CD4-positive, CD25-positive, alpha-beta regulatory T cell (primary cell): Measurements from ENCODE around the gene DSCAM. TPM values are rescaled to one million over a fixed set of nuclear protein-coding genes. Genes with fewer than 3 reads are reported as not detected.

Source experiments
- ATAC-seq, 2 donors: fragments of 150-1000 bp; cut with Tn5 transposase; one replicate each; pipeline ENCODE4 v1.10.0; 2021; ENCODE audit warnings: low read depth in 2 of 2, moderate number of reproducible peaks in 2 of 2, moderate library complexity in 1 of 2
- DNase-seq, 3 donors: peaks; one replicate each; pipeline versions ENCODE4 v3.0.0 to v3.0.0-alpha.2; 2012 to 2022; ENCODE audit warnings: mixed read lengths in 1 of 3
- H3K27ac ChIP-seq: one replicate; pipeline ENCODE4 v1.7.0; 2013; ENCODE audit warnings: mild to moderate bottlenecking, low read length; ENCODE audit not compliant: insufficient read depth, poor library complexity, severe bottlenecking
- H3K27me3 ChIP-seq: one replicate; pipeline ENCODE4 v1.7.0; 2013; ENCODE audit warnings: low read length; ENCODE audit not compliant: control insufficient read depth, insufficient read depth
- H3K36me3 ChIP-seq: one replicate; pipeline ENCODE4 v1.7.0; 2013; ENCODE audit warnings: mild to moderate bottlenecking, low read length, moderate library complexity; ENCODE audit not compliant: control insufficient read depth, insufficient read depth
- H3K4me1 ChIP-seq: 2 replicates; pipeline ENCODE4 v1.7.0; 2013; ENCODE audit warnings: mild to moderate bottlenecking, low read length; ENCODE audit not compliant: insufficient read depth, control insufficient read depth, poor library complexity, severe bottlenecking
- H3K4me3 ChIP-seq: one replicate; pipeline ENCODE4 v1.7.0; 2013; ENCODE audit warnings: low read depth, mild to moderate bottlenecking, low read length, moderate library complexity
- H3K9me3 ChIP-seq, 2 experiments: 1 replicate in 1 of 2; 2 replicates in 1 of 2; pipeline ENCODE4 v1.7.0; 2013; ENCODE audit warnings: low read length in 2 of 2, mild to moderate bottlenecking in 1 of 2, moderate library complexity in 1 of 2; ENCODE audit not compliant: control insufficient read depth in 2 of 2
- H3K27ac Mint-ChIP-seq, 3 donors: one replicate each; pipeline ENCODE4 v1.8.0; 2020 to 2022; ENCODE audit warnings: mild to moderate bottlenecking in 3 of 3, mixed read lengths in 3 of 3, moderate library complexity in 2 of 3
- H3K27me3 Mint-ChIP-seq: one replicate; pipeline ENCODE4 v1.8.0; 2022; ENCODE audit warnings: mild to moderate bottlenecking, mixed read lengths
- H3K36me3 Mint-ChIP-seq: one replicate; pipeline ENCODE4 v1.8.0; 2020; ENCODE audit warnings: mixed read lengths
- H3K4me1 Mint-ChIP-seq, 4 donors: one replicate each; pipeline ENCODE4 v1.8.0; 2020 to 2022; ENCODE audit warnings: mixed read lengths in 4 of 4, mild to moderate bottlenecking in 1 of 4
- H3K4me3 Mint-ChIP-seq, 4 donors: one replicate each; pipeline ENCODE4 v1.8.0; 2020 to 2022; ENCODE audit warnings: mild to moderate bottlenecking in 4 of 4, mixed read lengths in 4 of 4, moderate library complexity in 3 of 4
- H3K9me3 Mint-ChIP-seq, 7 donors: one replicate each; pipeline ENCODE4 v1.8.0; 2020 to 2022; ENCODE audit warnings: mixed read lengths in 7 of 7, mild to moderate bottlenecking in 3 of 7, moderate library complexity in 2 of 7
- polyA plus RNA-seq, 4 donors: library from polyadenylated mRNA; unstranded; fragments of 300-500 nt; fragmentation: Illumina TruSeq; gene quantifications; one replicate each; pipeline ENCODE4 v1.2.3, GENCODE V29; 2021
- total RNA-seq: library from RNA; stranded (reverse); gene quantifications from one replicate; pipeline ENCODE4 v1.2.3, GENCODE V29; 2022

DSCAM gene
- total and polyA plus RNA-seq, 5 donors from 2014 or later: not detected

GRCh38 chr21:40139636-40140035 lies 707.3 kb downstream of the DSCAM start:
- Mint-ChIP-seq H3K9me3 (peaks cover 0 to 2% (median 0%) of the 10 kb centered on the region in 7 donors), H3K27me3 (no peaks in the 10 kb centered on the region), H3K27ac (no peak overlapping the region), H3K4me3 (no peak overlapping the region), H3K36me3 (no peaks in the 10 kb centered on the region), H3K4me1 (no peaks in the 10 kb centered on the region)
- Histone ChIP-seq H3K27me3 (no peaks in the 10 kb centered on the region), H3K4me1 (no peaks in the 10 kb centered on the region), H3K27ac (no peak overlapping the region), H3K36me3 (no peaks in the 10 kb centered on the region), H3K4me3 (no peak overlapping the region), H3K9me3 (no peaks in the 10 kb centered on the region)
- no peak for ATAC-seq
- DNase-seq: no peak

GRCh38 chr21:40136571-40136970 lies 710.4 kb downstream of the DSCAM start:
- H3K27ac Mint-ChIP-seq: no peak overlapping the region
- no peaks in the 10 kb centered on the region for H3K4me1 ChIP-seq
- no peaks in the 10 kb centered on the region for H3K4me1 Mint-ChIP-seq
- no peaks in the 10 kb centered on the region for H3K36me3 Mint-ChIP-seq
- no peak overlapping the region for H3K4me3 ChIP-seq
- DNase-seq (no peak), ATAC-seq (no peak)
- H3K36me3 ChIP-seq: no peaks in the 10 kb centered on the region
- no peaks in the 10 kb centered on the region for H3K27me3 ChIP-seq
- H3K4me3 Mint-ChIP-seq: no peak overlapping the region
- H3K27ac ChIP-seq: no peak overlapping the region
- peaks cover 0 to 4% (median under 1%) of the 10 kb centered on the region in 7 donors for H3K9me3 Mint-ChIP-seq
- no peaks in the 10 kb centered on the region for H3K9me3 ChIP-seq
- H3K27me3 Mint-ChIP-seq: no peaks in the 10 kb centered on the region

- Mint-ChIP-seq H3K36me3 (no peaks in the 10 kb centered on the region), H3K4me3 (no peak overlapping the region), H3K4me1 (no peaks in the 10 kb centered on the region), H3K27me3 (no peaks in the 10 kb centered on the region), H3K9me3 (peaks cover 0 to 4% (median 1%) of the 10 kb centered on the region in 7 donors), H3K27ac (no peak overlapping the region)
- Histone ChIP-seq H3K4me3 (no peak overlapping the region), H3K36me3 (no peaks in the 10 kb centered on the region), H3K9me3 (no peaks in the 10 kb centered on the region), H3K27me3 (no peaks in the 10 kb centered on the region), H3K4me1 (no peaks in the 10 kb centered on the region), H3K27ac (no peak overlapping the region)
- DNase-seq: no peak
- no peak for ATAC-seq
These were observed 712.0 kb downstream of the DSCAM start for GRCh38 chr21:40134731-40135492.

GRCh38 chr21:40130476-40130875 lies 716.5 kb downstream of the DSCAM start:
- Histone ChIP-seq H3K4me1 (no peaks in the 10 kb centered on the region), H3K27ac (no peak overlapping the region), H3K36me3 (no peaks in the 10 kb centered on the region), H3K4me3 (no peak overlapping the region), H3K27me3 (no peaks in the 10 kb centered on the region), H3K9me3 (no peaks in the 10 kb centered on the region)
- H3K4me1 Mint-ChIP-seq: no peaks in the 10 kb centered on the region
- DNase-seq (no peak), ATAC-seq (no peak)
- H3K27me3 Mint-ChIP-seq: no peaks in the 10 kb centered on the region
- no peak overlapping the region for H3K4me3 Mint-ChIP-seq
- H3K36me3 Mint-ChIP-seq: no peaks in the 10 kb centered on the region
- H3K27ac Mint-ChIP-seq: no peak overlapping the region
- H3K9me3 Mint-ChIP-seq: peaks cover 0 to 10% (median 4%) of the 10 kb centered on the region in 7 donors

- H3K4me3 Mint-ChIP-seq: no peak overlapping the region
- no peak for ATAC-seq
- H3K4me1 Mint-ChIP-seq: no peaks in the 10 kb centered on the region
- H3K36me3 Mint-ChIP-seq: no peaks in the 10 kb centered on the region
- H3K4me3 ChIP-seq: no peak overlapping the region
- no peaks in the 10 kb centered on the region for H3K27me3 Mint-ChIP-seq
- H3K27ac ChIP-seq: no peak overlapping the region
- no peak overlapping the region for H3K27ac Mint-ChIP-seq
- H3K9me3 ChIP-seq: no peaks in the 10 kb centered on the region
- no peaks in the 10 kb centered on the region for H3K27me3 ChIP-seq
- peaks cover 0 to 10% (median 4%) of the 10 kb centered on the region in 7 donors for H3K9me3 Mint-ChIP-seq
- DNase-seq: no peak
- no peaks in the 10 kb centered on the region for H3K36me3 ChIP-seq
- H3K4me1 ChIP-seq: no peaks in the 10 kb centered on the region
These were observed 717.1 kb downstream of the DSCAM start for GRCh38 chr21:40129809-40130208.

- Histone ChIP-seq H3K27me3 (no peaks in the 10 kb centered on the region), H3K27ac (no peak overlapping the region), H3K4me1 (no peaks in the 10 kb centered on the region), H3K36me3 (no peaks in the 10 kb centered on the region), H3K4me3 (no peak overlapping the region), H3K9me3 (no peaks in the 10 kb centered on the region)
- no peak overlapping the region for H3K27ac Mint-ChIP-seq
- H3K9me3 Mint-ChIP-seq: peaks cover 0 to 11% (median 6%) of the 10 kb centered on the region in 7 donors
- H3K27me3 Mint-ChIP-seq: no peaks in the 10 kb centered on the region
- ATAC-seq (no peak), DNase-seq (no peak)
- no peaks in the 10 kb centered on the region for H3K36me3 Mint-ChIP-seq
- no peak overlapping the region for H3K4me3 Mint-ChIP-seq
- H3K4me1 Mint-ChIP-seq: no peaks in the 10 kb centered on the region
These were observed 718.1 kb downstream of the DSCAM start for GRCh38 chr21:40128891-40129290.

GRCh38 chr21:40120940-40121575 lies 725.9 kb downstream of the DSCAM start:
- H3K36me3 Mint-ChIP-seq: no peaks in the 10 kb centered on the region
- H3K27ac Mint-ChIP-seq: no peak overlapping the region
- no peak for DNase-seq
- no peaks in the 10 kb centered on the region for H3K4me1 Mint-ChIP-seq
- no peak for ATAC-seq
- Histone ChIP-seq H3K27ac (no peak overlapping the region), H3K27me3 (no peaks in the 10 kb centered on the region), H3K4me1 (no peaks in the 10 kb centered on the region), H3K36me3 (no peaks in the 10 kb centered on the region), H3K9me3 (no peaks in the 10 kb centered on the region), H3K4me3 (no peak overlapping the region)
- H3K9me3 Mint-ChIP-seq: peaks cover 0 to 14% (median 6%) of the 10 kb centered on the region in 7 donors
- H3K4me3 Mint-ChIP-seq: no peak overlapping the region
- no peaks in the 10 kb centered on the region for H3K27me3 Mint-ChIP-seq

- H3K27me3 Mint-ChIP-seq: no peaks in the 10 kb centered on the region
- Histone ChIP-seq H3K27me3 (no peaks in the 10 kb centered on the region), H3K36me3 (no peaks in the 10 kb centered on the region), H3K27ac (no peak overlapping the region), H3K9me3 (no peaks in the 10 kb centered on the region), H3K4me1 (no peaks in the 10 kb centered on the region), H3K4me3 (no peak overlapping the region)
- no peak overlapping the region for H3K27ac Mint-ChIP-seq
- ATAC-seq: no peak
- H3K36me3 Mint-ChIP-seq: no peaks in the 10 kb centered on the region
- DNase-seq: no peak
- H3K4me1 Mint-ChIP-seq: no peaks in the 10 kb centered on the region
- H3K4me3 Mint-ChIP-seq: no peak overlapping the region
- H3K9me3 Mint-ChIP-seq: peaks cover 0 to 15% (median 7%) of the 10 kb centered on the region in 7 donors
These were observed 728.4 kb downstream of the DSCAM start for GRCh38 chr21:40118527-40118926.
